Measurements from ENCODE around the gene AP3S2.

The AP3S2 gene

DNA sequence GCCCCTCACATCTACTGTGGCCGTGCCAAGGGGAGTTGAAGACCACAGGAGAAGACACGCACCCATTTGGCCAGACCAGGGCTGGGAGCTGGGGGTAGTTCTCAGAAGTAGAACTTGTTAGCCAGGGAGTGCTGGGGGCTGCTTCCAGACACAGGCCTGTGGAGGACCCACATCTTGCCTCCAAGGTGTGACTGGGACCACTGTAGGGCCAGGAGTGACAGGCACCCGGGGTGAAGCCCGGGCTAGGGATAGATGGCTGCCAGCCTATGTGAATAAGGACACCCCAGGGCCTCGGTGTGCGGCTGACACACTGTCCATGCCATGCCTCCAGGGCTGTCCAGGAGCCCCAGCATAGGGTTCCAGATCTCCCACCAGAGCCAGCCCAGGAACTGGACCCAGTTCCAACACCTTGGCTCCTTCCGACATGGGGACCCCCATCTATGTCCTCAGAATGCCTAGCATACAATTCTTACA is 80.9 kb downstream of the AP3S2 start:
- DNase-seq = no peak

DNA sequence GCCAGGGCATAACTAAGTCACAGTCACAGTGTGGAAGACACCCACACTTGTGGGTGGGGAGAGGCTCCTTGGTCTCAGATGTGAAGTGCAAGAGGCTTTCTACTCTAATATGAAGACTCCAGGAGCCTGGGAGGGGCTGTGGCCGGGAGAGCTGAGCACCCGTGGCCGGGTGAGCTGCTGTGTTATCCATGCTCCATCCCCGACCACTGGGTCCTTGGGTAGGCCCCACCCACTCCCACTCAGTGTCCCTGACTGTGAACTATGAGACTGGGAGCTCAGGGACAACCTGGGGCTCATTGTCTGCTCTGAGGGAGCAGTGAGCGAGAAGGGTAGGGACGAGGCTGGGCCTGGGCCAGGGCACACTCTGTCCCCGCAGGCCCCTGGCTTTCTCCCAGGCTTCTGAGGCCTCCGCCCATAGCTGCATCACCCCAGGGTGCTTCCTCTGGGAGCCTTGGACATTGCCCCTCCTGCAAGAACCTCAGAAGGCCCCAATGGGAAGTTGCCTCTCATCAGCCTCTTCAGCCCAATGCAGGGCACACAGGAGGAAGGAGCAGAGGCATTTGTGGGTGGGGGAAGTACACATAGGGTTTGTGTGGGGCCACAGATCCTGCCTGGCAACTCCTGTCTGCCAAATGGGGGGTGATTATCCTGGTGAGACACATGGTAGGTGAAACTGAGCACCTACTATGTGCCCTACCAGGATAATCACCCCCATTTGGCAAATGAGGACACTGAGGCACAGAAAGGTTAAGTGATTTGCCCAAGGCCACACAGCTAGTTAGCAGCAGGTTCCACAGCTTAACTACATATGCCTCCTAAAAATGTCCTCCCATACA is 81.6 kb downstream of the AP3S2 start:
- peak; percentile 6 for DNase-seq

DNA sequence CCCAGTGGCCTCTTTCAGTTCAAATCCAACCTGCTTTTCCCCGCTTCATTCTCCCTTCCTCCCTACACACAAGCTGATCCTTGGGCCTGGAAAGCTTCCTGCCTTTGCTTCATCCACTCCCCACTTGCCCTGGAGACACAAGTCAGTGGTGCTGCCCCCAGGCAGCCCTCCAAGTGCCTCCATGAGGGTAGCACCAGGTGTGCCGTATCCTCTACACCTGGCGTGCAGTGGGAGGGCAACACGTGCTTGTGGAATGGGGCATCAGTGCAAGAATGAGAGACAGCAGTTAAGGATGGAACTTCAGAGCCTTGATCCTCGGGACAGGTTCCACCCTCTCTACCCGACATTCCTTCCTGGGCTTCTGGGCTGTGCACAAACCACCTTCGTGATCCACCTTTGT is 83.0 kb downstream of the AP3S2 start:
- no peak for DNase-seq

DNA sequence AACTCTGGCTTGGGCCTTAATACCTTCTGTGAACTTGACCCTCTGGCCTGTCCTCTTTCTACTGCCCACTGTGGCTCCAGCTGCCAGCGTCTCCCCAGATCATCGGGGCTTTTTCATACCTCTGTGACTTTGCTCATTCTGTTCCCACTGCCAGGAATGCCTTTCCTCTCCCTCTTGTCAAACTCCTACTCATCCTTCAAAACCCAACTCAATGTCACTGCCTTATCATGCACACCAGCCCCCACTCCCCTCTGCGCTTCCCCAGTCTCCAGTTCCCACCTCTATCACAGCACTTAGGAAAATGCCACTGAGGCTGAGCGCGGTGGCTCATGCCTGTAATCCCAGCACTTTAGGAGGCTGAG is 84.0 kb downstream of the AP3S2 start:
- DNase-seq = no peak

DNA sequence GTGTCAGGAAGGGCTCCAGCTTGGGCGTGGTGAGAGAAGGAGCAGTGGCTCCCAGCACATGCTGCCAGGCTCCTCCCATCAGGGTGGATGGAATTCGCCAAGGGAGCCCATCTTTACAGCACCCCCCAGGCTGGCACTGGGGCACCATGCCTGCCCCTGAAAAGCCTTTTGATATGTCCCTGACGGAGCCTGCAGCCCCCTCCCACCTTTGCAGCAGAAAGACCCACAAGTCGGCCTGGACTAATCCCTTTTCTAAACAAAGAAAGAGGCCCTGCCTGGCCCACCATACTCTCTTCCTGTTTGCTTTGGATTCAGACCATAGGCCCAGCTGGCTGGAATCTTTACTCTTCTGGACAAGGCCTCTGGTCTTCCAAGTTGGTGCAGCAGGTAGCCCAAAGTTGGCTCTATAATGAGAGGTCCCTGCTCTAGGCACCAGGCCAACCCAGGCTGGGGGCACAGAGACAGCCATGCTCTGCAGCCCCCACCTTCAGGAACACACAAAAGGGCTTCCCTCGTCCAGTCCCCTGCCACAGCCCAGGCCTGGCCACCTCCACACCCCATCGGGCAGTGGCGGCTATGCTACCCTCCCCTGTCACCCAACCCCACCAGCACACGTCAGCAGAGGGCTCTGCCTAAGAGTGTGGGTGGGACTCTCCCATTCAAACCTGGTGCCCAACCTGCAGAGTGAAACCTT is 84.6 kb downstream of the AP3S2 start:
- DNase-seq = no peak

DNA sequence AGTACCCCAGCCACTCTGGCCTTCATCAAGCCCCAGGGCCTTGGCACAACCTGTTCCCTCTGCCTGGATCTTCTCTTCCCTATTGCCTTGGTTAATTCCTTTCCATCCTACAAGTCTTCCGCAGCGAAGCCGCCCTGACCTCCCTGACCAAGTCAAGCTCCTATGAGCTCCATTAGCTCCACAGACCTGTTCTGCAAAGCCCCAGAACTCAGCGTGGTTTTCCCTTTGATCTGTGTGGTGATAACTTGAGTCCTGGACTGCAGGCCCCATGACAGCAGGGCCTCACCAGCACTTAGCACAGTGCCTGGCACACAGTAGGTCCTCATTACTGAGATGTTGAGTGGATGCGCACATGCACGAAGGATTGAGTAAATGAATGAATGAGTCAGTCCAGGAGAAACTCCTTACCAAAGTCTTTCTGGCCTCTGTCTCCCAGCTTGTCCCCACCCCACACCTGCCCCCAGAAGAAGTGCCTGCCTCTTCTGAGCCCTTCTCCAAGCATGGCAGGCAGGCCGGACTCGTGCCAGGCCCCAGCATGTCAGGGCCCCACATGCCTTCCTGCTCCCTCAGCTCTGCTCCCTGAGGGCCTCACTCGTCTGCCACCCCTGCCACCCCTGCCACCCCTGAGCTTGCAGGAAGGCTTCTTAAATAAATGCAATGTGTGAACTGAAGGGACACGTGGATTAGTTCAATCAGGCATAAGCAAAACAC is 85.5 kb downstream of the AP3S2 start:
- DNase-seq = no peak

DNA sequence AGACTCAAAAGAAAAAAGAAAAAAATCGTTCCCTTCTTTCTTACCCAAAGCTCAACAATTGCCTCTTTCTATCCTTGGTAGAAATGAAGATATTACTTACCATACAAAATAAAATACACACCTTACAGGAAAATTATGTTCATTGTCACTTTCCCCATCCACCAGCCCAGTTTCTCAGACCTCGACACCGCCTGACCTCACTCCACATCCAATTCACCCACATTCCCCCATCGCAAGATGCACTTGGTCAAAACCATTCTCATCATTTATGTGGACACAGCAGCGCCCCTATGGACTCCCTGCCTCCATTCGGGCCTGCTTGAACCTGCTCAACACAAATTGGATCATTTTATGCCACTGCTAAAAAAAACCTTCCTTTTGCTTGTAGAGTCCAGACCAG is 86.1 kb downstream of the AP3S2 start:
- no peak for DNase-seq

DNA sequence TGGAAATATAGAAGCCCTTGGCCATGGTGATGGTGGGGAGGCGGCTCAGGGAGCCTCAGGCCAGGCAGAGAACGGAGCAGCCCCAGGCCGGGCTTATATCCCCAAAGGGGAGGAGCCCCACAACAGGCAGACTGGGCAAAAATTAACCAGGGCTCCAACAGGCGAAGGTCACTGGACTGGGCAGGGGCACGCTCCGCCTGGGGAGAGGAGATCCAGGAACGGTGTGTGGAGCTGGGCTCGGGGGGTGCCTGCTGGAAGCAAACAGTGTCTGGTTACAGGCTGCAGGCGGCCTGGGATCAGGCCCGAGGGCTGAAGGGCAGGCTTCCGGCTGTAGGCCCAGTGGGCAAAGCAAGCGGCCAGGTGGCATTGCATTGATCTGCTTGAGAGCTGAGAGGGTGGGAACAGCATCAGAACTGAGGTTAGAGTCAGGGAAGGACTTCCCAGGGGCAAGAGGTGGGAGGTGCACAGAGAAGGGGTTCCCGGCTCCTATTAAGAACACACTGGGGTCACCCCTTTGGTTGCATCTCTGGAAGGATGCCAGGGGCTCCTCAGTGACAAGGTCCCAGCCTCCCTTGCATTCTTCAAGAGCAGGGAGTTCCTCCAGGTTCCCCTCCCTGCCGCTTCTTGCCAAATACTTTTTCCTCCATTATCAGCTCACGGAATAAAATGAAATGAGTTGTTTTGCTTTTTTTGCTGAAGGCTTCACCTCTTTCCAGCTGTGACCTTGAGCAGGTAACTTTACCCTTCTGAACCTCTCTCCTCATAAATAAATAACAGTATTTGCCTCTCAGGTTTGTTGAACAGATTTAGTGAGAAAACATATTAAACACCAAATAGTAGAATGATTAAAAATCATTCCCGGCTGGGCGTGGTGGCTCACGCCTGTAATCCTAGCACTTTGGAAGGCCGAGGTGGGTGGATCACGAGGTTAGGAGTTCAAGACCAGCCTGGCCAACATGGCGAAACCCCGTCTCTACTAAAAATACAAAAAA is 86.9 kb downstream of the AP3S2 start:
- no peak for DNase-seq

DNA sequence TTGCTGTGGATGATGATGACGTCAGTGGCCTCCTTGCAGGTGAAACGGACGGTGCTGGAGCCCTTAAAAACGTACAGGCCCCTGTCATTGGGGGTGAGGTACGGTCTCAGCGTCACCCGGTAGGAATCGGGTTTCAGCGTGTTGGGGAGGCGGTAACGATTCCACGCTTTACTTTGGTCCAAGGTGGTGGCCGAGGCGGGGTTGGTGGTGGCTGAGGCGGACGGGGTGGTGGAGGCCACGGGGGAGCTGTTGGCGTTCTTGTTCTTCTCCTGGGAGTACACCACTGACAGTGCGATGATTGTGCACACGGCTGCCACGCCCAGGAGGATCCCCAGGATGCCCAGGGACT is 87.6 kb downstream of the AP3S2 start:
- no peak for DNase-seq

DNA sequence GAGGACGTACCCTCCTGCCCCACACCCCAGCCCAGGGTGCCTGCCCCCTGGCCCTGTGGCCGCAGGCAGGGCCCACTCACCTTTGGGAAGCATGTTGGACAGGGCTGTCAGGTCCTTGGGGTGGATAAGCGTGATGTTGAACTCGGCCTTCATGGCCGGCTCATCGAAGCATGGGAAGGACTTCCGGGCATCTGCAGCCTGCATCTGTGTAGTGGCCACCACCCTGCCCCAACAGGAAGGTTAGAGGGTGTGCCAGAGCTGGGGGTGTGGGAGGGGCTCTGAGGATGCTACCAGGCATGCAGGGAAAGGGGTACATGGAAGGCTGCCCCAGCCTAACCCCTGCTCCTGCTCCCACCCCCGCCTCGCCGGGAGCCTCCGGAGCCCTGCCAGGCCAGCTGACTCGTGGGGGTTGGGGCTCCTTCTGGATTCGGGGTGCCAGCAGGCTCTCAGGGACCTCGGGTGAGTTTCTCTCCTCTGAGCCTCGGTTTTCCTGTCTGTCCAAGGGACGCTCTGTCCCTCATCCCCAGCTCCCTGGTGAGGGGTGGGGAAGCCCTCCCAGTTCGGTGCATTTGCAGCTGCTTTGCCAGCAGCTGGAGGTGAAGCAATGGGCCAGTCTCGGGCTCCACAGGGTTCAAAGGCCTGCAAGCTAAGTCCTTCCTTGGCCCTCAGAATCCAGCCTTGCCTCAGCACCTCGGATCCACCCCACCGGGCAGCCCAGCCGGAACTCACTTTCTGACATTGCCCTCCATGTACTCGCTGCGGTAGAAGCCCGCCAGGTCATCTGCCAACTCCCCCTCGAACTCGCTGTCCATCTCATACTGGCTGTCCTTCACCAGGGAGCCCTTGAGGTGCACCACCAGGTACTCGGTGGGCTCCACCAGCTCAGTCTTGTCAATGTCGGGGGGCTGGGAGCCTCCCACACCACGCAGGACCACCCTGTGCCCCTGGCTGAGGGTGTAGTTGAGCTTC is 88.3 kb downstream of the AP3S2 start:
- no peak for DNase-seq

DNA sequence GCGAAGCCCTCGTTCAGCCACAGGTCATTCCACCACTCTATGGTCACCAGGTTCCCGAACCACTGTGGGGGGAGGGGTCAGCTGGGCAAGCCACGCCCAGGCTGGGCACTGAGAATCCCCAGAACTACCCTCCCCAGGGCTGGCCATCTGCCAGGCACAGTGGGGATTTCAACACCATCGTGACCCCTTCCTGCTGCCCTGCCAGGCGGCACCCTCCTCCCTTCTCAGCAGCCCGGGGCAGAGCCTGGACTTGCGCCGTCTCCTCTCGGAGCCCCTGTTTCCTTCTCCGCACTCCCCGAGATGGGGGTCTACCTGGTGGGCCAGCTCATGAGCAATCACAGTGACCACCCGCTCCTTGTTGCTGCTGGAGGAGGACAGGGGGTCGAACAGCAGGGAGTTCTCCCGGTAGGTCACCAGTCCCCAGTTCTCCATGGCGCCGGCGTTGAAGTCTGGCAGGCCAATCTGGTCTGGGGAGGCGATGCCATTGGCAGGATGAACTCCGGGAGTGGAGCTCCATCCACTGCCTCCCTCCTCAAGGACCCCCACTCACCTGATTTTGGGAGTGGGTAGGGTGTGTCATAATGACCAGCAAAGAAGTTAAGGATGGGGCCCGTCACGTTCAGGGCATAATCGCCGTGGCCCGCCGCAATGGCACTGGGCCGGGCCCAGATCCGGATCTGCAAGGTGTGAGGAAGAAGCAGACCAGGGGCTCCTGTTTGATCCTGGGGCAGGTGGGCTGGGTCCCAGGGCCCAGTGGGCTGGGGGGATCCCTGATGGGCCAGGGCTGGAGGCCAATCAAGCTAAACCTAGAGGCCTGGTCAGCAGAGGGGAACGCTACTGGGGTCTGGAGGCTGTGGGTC is 89.6 kb downstream of the AP3S2 start:
- DNase-seq = no peak

DNA sequence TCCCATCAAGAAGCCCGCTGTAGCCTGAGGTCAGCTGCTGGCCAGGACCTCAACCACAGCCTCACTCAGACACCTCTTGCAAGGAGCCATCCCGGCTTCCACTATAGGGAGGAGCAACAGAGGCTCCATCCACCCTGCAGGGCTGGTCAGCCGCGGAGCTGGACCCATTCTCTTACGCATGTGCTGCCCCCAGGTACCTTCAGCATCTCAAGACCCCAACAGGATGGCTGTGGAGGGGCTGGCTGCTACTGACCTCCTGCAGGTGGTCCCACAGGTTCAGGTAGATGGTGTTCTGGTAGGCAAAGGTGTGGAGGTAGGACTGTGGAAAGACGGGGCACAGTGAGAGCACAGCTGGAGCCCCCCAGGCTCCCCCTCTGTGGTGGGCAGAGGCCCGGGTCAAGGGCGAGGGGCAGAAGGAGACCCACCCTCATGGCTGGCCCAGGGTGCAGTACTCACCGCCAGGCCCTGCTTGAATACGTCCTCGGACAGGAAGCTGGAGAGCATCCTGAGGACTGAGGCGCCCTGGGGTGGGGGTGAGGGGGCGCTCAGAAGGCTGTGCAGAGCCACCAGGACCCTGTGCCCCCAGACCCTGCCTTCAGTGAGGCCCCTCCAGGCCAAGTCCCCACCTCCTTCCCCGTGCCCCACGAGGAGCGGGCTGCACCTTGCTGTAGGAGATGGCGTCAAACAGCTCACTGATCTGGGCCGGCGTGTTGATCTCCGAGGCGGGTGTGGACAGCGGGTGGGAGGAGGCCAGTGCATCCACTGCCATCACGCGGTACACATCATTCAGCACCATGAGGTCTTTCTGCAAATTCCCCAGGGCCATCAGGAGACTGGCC is 90.6 kb downstream of the AP3S2 start:
- DNase-seq = no peak

DNA sequence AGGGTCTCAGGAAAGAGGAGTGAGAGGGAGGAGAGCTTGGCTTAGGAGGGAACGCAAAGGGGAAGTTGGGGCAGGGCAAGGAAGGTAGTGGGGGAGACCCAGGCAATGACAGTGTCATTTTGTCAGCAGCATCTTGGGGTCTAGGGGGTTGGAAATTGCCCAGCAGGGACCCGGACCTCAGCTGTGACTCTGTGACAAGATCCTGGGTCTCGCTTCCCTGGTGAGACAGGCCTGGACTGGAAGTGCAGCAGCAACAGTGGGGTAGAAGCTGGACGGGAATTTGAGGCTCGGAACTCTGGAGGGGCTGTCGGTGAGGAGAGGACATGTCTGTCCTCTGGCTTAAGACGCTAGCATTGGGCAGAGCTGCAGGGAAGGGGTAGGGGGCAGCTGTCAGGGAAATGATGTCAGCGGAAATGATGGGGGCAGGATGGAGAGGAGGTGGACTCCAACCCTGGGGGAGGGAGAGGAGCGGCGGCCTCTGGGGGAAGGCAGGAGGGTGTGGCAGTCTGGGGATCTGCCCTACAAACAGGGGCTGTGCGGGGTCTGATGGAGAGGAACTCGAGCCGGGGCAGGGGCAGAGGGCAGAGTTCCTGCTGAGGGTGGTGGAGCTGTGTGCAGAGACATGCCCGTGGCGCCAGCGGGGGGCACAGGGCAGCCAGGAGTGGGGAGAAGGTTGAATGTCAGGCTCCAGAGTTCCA is 91.4 kb downstream of the AP3S2 start:
- DNase-seq = peak; percentile 46

DNA sequence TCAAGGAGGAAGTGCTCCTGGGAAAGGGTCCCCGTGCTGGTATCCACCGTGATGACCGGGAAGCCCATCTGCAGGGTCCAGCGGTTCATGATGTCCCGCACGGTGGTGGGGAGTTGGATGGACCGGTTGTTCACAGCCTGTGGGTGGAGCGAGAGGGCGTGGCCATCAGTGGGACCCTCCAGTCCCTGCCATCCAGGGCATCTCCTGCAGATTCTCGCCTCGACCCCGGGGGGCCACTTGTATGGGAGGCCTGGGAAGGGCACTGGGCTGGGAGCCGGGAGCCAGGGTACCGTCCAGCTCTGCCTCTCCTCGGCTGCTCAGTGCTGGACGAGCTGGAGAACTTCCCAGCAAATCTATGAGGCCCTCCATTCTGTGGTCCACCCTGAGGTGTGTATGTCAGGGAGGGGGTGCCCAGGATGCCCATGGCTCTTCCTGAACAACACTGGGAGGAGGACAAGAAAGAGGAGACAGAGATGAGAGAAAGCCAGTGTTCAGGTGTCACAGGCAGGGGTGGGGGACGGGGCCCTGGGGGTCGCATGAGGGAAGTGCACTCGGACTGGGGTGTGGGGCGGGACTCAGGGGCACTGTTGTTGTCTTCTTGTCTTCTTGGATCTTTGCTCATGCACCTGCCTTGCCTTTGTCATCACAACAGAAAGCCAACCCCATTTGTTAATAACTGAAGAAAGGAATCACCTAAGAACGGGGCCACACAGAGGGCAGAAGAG is 92.2 kb downstream of the AP3S2 start:
- no peak for DNase-seq

DNA sequence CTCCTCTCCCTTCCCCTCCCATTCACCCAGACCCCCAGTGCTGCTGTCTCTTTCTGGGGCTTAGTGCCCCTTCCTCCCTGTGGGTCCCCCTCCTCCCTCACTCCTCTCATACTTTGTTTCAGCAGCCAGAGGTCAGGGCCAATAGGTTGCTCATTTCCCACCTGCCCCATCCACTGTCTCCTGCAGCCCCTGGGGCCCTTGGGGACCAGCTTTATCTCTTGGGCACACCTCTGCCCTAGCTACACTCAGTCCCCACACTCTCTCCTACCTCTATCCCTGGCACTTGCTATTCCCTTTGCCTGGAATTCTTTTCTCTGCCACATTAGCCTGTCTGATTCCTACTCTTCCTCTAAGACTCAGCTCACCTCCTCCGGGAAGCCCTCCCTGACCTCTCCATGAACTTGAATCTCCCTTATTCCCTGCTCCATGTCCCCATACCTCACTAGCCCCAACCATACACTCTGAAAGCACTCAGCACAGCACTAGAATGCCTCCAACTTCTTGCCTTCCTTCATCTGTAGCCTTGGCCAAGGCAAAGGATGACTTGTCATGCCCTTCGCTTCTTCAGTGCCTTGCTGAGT is 93.8 kb downstream of the AP3S2 start:
- no peak for DNase-seq

DNA sequence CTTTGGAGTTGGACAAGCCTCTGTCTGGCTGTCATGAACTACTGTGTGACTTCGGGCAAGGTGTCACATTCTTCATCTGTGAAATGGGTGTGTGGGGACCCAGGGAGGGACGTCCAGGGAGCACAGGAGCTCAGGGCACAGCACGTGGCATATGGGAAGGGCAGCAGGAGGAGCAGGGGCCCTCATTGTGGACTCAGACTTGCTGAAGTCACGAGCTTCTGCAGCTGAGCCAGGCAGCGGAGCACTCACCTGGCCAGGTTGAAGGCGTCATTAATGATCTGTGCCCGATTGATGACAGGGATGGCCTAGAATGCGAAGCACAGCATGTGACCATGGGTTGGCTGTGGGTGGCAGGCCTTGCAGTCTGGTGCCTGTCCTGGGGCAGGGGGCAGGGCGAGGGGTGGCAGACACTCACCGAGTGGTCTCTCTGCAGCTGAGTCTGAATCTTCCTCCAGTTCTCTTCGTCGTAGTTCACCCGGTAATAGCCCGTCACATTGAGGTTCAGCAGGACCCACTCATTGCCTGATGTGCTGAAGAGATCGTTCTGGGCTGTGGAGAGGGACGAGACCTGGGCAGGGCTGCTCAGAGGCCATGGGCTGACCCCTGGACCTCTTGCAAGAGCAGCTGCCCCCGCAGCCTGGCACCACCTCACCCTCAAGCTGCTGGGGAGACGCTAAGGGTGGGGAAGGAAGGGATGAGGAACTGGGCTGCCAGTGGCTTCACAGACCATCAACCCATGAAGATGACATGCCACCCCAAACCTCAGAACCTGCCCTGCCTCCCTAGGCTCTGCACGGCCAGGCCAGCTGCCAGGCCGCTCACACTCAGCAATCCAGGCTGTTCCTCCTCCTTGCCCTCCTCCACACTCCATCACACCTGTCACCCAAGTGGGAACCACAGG is 94.5 kb downstream of the AP3S2 start:
- no peak for DNase-seq
